ENCODE data around the gene LDAF1. TPM values are rescaled to one million over a fixed set of nuclear protein-coding genes. Genes with fewer than 3 reads are reported as not detected.

LDAF1 gene
- total and polyA plus RNA-seq, 10 of the 15 experiments (the other 5 are each of a cell fraction or from before 2014, with no cell fraction given), result 4.6 to 21.4 (median 6.6) TPM

- intact Hi-C loops (cut with micrococcal nuclease; ENCODE audit: unreplicated experiment), result no loop called here
Observed at GRCh38 chr16:21167360-21167759, 8.9 kb downstream of the LDAF1 start.

GRCh38 chr16:21167929-21168602, 9.6 kb downstream of the LDAF1 start:
- ChIA-PET RAD21 (ENCODE audit: unreplicated experiment) (interaction anchor here (0.8 to 2.0 kb wide), 3 partner anchors 9 to 133 kb away, joined by 3 to 7 read pairs (median 3); no protein-coding TSS in a partner anchor), POLR2A (interaction anchor here (0.9 kb wide), 1 partner anchor 8 kb away, joined by 4 read pairs; no protein-coding TSS in a partner anchor), SMC1A (ENCODE audit: uncharacterized antibody, unreplicated experiment) (interaction anchor here (0.5 to 1.2 kb wide), 2 partner anchors 22 to 48 kb away, joined by 3 read pairs; no protein-coding TSS in a partner anchor), CTCF (interaction anchor here (0.7 to 2.3 kb wide), 4 partner anchors 7 to 20 kb away, joined by 3 to 9 read pairs (median 3); no protein-coding TSS in a partner anchor)
- 98% methylated on average over 8 of the region's 12 CpGs for WGBS (ENCODE audit: insufficient coverage, insufficient replicate concordance, low lambda C conversion rate, missing lambda C conversion rate)
- TF ChIP-seq BRCA1 (IDR thresholded peaks at IDR 0.05; ENCODE audit: low read depth, low read length), result no peak
- TF ChIP-seq CHD4 (IDR thresholded peaks at IDR 0.05), result no peak
- TF ChIP-seq STAT1 (conservative IDR thresholded peaks at IDR 0.05), result no peak
- TF ChIP-seq DPF2 (IDR thresholded peaks at IDR 0.05), result no peak
- no peak for TF ChIP-seq CREM (IDR thresholded peaks at IDR 0.05; ENCODE audit: low read depth)
- H3K79me2 ChIP-seq (ENCODE audit: control insufficient read depth, insufficient read depth, low read length), result no peaks in the 10 kb centered on the region
- H4K20me1 ChIP-seq (ENCODE audit: control insufficient read depth, insufficient read depth), result no peaks in the 10 kb centered on the region
- BruUV-seq (replicated peaks), result no TSS peak
- H3K27me3 ChIP-seq (replicated peaks in 1 of 2; ENCODE audit: control insufficient read depth in 2 of 2, insufficient read depth in 2 of 2, low read length in 1 of 2), result no peaks in the 10 kb centered on the region
- FAIRE-seq (no peak), ATAC-seq (no peak), DNase-seq (ENCODE audit: low read depth, low spot score) (no peak)
- H3K4me1 ChIP-seq (ENCODE audit: control insufficient read depth, insufficient read depth, low read length), result no peaks in the 10 kb centered on the region
- H3K27ac ChIP-seq (ENCODE audit: control insufficient read depth, insufficient read depth), result no peak overlapping the region
- no peak overlapping the region for H3K9ac ChIP-seq (ENCODE audit: control insufficient read depth, insufficient read depth, low read length)
- no peak overlapping the region for H3K4me3 ChIP-seq
- no peaks in the 10 kb centered on the region for H3K9me3 ChIP-seq (replicated peaks; ENCODE audit: control insufficient read depth, insufficient read depth, low read length)
- in situ Hi-C loops (cut with MboI), result no loop called here
- H3K4me2 ChIP-seq (ENCODE audit: control insufficient read depth, insufficient read depth), result no peak overlapping the region
- intact Hi-C loops (cut with micrococcal nuclease; ENCODE audit: unreplicated experiment), result no loop called here
- no peaks in the 10 kb centered on the region; a peak in 2 of 4 replicates for H3K36me3 ChIP-seq (ENCODE audit: control insufficient read depth in 2 of 2, insufficient read depth in 2 of 2, low read length in 1 of 2)
- H2AFZ ChIP-seq (ENCODE audit: control insufficient read depth, low read depth, low read length), result no peak overlapping the region

More at GRCh38 chr16:21167360-21167759, 8.9 kb downstream of the LDAF1 start:
- no peaks in the 10 kb centered on the region for H3K79me2 ChIP-seq (ENCODE audit: control insufficient read depth, insufficient read depth, low read length)
- CTCF ChIA-PET, result no interaction called here
- in situ Hi-C loops (cut with MboI), result no loop called here
- no peak overlapping the region for H3K27ac ChIP-seq (ENCODE audit: control insufficient read depth, insufficient read depth)
- H3K36me3 ChIP-seq (ENCODE audit: control insufficient read depth in 2 of 2, insufficient read depth in 2 of 2, low read length in 1 of 2), result no peaks in the 10 kb centered on the region; a peak in 2 of 4 replicates
- H4K20me1 ChIP-seq (ENCODE audit: control insufficient read depth, insufficient read depth), result no peaks in the 10 kb centered on the region
- no peaks in the 10 kb centered on the region for H3K27me3 ChIP-seq (replicated peaks in 1 of 2; ENCODE audit: control insufficient read depth in 2 of 2, insufficient read depth in 2 of 2, low read length in 1 of 2)
- ATAC-seq (no peak), DNase-seq (ENCODE audit: low read depth, low spot score) (no peak), FAIRE-seq (no peak)
- H2AFZ ChIP-seq (ENCODE audit: control insufficient read depth, low read depth, low read length), result no peak overlapping the region
- RAD21 ChIA-PET (ENCODE audit: unreplicated experiment), result no interaction called here
- POLR2A ChIA-PET, result no interaction called here
- no peak overlapping the region for H3K4me2 ChIP-seq (ENCODE audit: control insufficient read depth, insufficient read depth)
- H3K9me3 ChIP-seq (replicated peaks; ENCODE audit: control insufficient read depth, insufficient read depth, low read length), result no peaks in the 10 kb centered on the region
- SMC1A ChIA-PET (ENCODE audit: uncharacterized antibody, unreplicated experiment), result no interaction called here
- 95% methylated on average over 8 of the region's 9 CpGs for WGBS (ENCODE audit: insufficient coverage, insufficient replicate concordance, low lambda C conversion rate, missing lambda C conversion rate)
- H3K4me3 ChIP-seq, result no peak overlapping the region
- no peak for TF ChIP-seq LARP7 (IDR thresholded peaks at IDR 0.05)
- TF ChIP-seq, protein P1, sequence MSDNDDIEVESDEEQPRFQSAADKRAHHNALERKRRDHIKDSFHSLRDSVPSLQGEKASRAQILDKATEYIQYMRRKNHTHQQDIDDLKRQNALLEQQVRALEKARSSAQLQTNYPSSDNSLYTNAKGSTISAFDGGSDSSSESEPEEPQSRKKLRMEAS (IDR thresholded peaks at IDR 0.05; ENCODE audit: low read depth, low read length), result no peak
- no peak for TF ChIP-seq PAX5 (IDR thresholded peaks at IDR 0.05; ENCODE audit: borderline replicate concordance, low read depth, low read length)
- TF ChIP-seq POLR2A (IDR thresholded peaks at IDR 0.05; ENCODE audit: low read depth, low read length), result no peak
- H3K9ac ChIP-seq (ENCODE audit: control insufficient read depth, insufficient read depth, low read length), result no peak overlapping the region
- BruUV-seq (replicated peaks), result no TSS peak
- no peaks in the 10 kb centered on the region for H3K4me1 ChIP-seq (ENCODE audit: control insufficient read depth, insufficient read depth, low read length)
